Stimulated activated naive B cell treated with anti-CD40 and anti-IgM and Interleukin-4, amounts not matched to agents 10 μg/mL and 1 μg/mL and 100 μg/mL, for 72 hours (primary cell): ENCODE data around the gene RBBP8NL.

Source experiments
- ATAC-seq, 2 donors: fragments of 150-1000 bp; cut with Tn5 transposase; replicated peaks; 2 replicates each; pipeline ENCODE4 v1.10.0; 2021; ENCODE audit warnings: moderate library complexity in 1 of 2
- DNase-seq: peaks from one replicate; pipeline ENCODE4 v3.0.0; 2021
- H3K27ac Mint-ChIP-seq: one replicate; pipeline ENCODE4 v1.8.0; 2022; ENCODE audit warnings: mild to moderate bottlenecking, mixed read lengths
- H3K27me3 Mint-ChIP-seq, 2 donors: one replicate each; pipeline ENCODE4 v1.8.0; 2022; ENCODE audit warnings: mixed read lengths in 2 of 2
- H3K36me3 Mint-ChIP-seq, 2 donors: one replicate each; pipeline ENCODE4 v1.8.0; 2022; ENCODE audit warnings: mixed read lengths in 2 of 2, mild to moderate bottlenecking in 1 of 2
- H3K4me1 Mint-ChIP-seq, 2 donors: one replicate each; pipeline ENCODE4 v1.8.0; 2022; ENCODE audit warnings: mixed read lengths in 2 of 2, mild to moderate bottlenecking in 1 of 2
- H3K4me3 Mint-ChIP-seq, 2 donors: one replicate each; pipeline ENCODE4 v1.8.0; 2022; ENCODE audit warnings: mild to moderate bottlenecking in 2 of 2, mixed read lengths in 2 of 2, moderate library complexity in 1 of 2
- H3K9me3 Mint-ChIP-seq, 2 donors: one replicate each; pipeline ENCODE4 v1.8.0; 2022; ENCODE audit warnings: mixed read lengths in 2 of 2, mild to moderate bottlenecking in 1 of 2

Gene RBBP8NL, protein sequence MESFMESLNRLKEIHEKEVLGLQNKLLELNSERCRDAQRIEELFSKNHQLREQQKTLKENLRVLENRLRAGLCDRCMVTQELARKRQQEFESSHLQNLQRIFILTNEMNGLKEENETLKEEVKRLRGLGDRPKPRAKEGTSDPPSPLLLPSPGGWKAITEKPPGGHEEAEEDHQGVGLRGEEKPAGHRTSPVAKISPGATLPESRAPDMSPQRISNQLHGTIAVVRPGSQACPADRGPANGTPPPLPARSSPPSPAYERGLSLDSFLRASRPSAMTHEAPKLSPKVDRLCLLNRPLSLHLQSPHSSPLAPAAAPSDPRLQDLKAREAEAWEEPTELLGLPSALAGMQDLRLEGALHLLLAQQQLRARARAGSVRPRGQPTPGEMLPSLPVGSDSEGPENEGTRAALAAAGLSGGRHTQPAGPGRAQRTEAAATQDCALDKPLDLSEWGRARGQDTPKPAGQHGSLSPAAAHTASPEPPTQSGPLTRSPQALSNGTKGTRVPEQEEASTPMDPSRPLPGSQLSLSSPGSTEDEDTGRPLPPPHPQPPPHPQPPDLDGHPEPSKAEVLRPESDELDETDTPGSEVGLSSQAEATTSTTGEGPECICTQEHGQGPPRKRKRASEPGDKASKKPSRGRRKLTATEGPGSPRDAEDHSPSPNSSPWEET

DNA sequence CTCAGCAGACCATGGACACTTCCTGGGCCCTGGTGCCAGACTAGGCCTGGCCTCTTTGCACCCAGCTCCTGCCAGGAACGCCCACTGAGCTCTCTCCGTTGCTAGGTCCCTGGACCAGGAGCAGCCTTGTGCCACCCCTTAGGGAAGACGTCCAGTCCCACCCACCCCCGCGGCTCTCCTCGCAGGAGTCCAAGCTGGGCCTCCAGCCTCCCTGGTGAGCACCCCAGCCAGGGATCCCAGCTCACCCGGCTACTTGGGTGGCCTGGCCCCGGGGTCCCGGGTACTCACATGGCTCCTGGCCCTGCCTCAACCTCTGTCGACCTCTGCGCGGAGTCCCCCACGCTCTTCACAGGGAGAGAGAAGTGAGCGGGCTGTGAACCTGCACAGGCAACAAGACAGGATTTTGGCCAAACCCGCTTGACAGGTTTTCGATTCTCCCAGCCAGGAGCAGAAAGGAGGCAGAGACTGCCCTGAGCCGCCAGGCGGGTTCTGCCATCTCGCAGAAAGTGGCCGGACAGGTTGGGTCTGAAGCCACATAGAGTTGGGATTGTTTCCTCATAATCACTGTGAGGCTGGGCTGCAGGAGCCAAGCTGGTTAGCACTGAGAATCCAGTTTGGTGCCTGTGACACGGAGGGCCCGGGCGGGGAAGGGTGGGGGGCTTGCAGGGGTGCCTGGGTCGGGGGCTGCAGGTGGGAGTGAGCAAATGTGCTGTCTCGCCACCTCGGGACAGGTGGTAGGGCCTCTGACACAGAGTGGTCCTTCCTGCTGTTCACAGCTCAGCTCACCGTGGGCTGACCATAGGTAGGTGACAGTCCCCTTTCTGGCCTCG, at the start of gene RBBP8NL:
TSS of gene RBBP8NL (minus strand) at position 368 of the 830 bp plus-strand sequence. CDS start 7,892 bp downstream, outside the sequence.
- ATAC-seq (no peak), DNase-seq (no peak)
- no peak within 1 kb of the TSS for H3K27ac Mint-ChIP-seq
- no peaks in the 10 kb centered on the region for H3K4me1 Mint-ChIP-seq
- H3K27me3 Mint-ChIP-seq: peaks cover 12 to 55% of the 10 kb centered on the region in 2 donors
- H3K4me3 Mint-ChIP-seq: no peak within 1 kb of the TSS
- H3K9me3 Mint-ChIP-seq: peaks cover 0 to 3% of the 10 kb centered on the region in 2 donors
- H3K36me3 Mint-ChIP-seq: no peaks in the 10 kb centered on the region

DNA sequence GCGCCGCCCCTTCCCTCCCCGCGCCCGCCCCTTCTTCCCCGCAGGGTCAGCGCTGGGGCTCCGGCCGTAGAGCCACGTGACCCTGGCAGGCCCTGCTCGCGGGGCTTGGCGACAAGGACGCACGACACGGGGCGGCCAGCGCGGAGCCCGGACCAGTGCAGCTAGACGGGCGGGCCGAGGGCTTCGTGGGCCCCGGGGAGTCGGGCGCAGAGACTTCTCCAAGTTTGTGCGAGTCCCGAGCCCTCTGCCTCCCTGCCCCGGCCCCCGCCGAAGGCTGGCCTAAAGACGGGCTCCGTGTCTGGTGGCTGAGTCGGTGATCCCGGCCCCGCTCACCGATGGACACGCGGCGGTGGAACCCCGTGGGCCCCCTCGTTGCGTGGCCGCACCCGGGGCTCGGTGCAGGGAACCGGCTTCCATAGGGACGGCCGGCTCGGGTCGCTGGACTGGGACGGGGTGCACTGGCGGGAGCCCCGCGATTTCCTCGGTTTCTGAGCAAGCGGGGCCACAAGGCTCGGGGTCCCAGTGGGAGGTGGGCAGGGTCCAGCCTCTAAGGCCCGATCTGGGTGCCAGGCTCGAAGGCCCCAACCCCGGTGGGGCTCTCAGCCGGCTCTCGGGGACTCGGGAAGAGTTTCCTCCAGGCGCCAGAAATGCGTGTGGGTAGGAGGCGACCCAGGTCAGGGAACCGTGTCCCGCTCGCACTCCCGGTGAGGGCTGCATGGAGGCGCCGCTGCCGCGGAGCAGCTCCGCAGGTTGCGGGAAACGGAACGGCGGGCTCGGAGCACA, 48.9 kb upstream of the RBBP8NL start:
- H3K9me3 Mint-ChIP-seq: no peaks in the 10 kb centered on the region
- H3K36me3 Mint-ChIP-seq: no peaks in the 10 kb centered on the region
- DNase-seq: no peak
- H3K27me3 Mint-ChIP-seq: peaks cover 46 to 75% of the 10 kb centered on the region in 2 donors
- H3K4me3 Mint-ChIP-seq: peak overlapping the region in 1 of 2 donors; percentile 76
- H3K27ac Mint-ChIP-seq: no peak overlapping the region
- H3K4me1 Mint-ChIP-seq: peaks cover 19 to 24% of the 10 kb centered on the region in 2 donors
- peak; percentile 21 to 41 for ATAC-seq

DNA sequence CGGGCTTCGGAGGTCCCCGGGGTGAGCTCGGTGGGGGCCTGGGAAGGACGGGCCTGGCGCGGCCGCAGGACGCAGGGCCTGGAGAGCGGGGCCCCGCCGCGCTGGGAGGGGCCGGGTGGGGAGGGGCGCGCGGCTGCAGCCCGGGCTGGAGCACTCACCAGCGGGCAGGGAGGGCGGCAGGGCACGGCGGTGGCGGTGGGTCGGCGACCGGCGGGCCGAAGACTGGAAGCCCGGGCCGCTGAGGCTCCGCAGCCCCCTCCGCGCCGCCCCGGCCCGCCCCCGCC, 48.4 kb upstream of the RBBP8NL start, which contains the start of gene GATA5:
TSS of gene GATA5 (minus strand) at position 224 of the 284 bp plus-strand sequence. CDS start 474 bp downstream, outside the sequence.
- ATAC-seq: peak in 1 of 2 donors; percentile 8
- Mint-ChIP-seq H3K36me3 (no peaks in the 10 kb centered on the region), H3K27me3 (peaks cover 50 to 73% of the 10 kb centered on the region in 2 donors), H3K4me1 (peaks cover 19 to 24% of the 10 kb centered on the region in 2 donors), H3K27ac (peak within 1 kb of the TSS; percentile 89), H3K4me3 (peak within 1 kb of the TSS; percentile 67 to 76), H3K9me3 (no peaks in the 10 kb centered on the region)
- no peak for DNase-seq

DNA sequence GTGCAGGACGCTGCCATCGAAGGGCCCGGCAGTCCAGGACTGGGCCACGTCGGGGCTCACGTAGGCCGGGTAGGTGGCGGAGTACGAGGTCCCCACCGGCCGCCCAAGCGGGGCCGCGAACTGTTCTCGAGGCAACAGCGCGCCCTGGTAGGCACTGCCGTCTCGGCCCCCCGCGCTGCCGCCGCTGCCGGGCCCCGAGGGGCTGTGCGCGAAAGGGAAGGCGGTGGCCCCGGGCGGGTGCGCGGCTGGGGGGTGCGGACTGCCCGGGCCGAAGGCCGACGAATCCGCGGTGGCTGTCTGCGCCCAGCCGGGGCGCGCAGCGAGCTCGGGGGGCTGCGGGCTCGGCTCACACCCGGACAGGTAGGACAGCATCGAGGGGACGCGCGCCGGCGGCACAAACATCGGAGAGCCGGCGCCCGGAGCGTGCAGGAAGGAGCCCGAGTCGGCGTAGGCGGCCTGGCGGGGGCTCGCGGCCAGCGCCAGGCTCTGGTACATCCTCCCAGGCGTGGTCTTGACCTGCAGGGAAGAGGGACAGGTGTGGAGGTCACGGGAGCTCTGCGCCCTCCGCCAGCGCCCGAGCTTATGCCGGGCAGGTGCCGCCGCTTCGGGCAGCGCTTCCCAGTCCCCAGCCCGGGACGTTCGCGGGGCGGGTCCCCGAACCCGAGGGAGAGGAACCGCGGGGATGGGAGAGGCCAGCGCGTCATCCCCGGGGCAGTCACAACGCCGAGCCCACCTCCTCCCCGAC, 47.9 kb upstream of the RBBP8NL start:
- no peak overlapping the region for H3K27ac Mint-ChIP-seq
- peak in 1 of 2 donors; percentile 8 for ATAC-seq
- peaks cover 55 to 71% of the 10 kb centered on the region in 2 donors for H3K27me3 Mint-ChIP-seq
- DNase-seq: no peak
- H3K4me3 Mint-ChIP-seq: peak overlapping the region in 1 of 2 donors; percentile 25
- H3K9me3 Mint-ChIP-seq: no peaks in the 10 kb centered on the region
- no peaks in the 10 kb centered on the region for H3K36me3 Mint-ChIP-seq
- peaks cover 14 to 19% of the 10 kb centered on the region in 2 donors for H3K4me1 Mint-ChIP-seq

DNA sequence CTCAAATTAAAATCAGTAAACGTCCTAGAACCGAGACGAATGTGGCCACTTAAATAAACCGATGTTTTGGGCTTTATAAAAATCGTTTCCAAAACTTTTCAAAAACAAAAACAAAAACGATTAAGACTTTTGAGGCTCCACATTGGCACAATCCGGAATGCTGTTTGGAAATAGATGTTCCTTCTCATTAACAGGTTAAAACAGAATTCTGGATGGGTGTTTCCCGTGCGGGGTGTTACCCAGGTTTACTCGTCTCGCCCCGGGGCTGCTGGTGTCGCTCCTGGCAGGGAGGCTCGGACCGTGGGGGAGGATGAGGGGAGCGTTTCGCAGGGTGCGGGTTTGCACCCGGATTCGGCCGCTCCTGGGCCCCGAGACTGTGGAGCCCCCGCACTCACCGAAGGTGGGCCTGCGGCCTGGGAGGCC, 47.3 kb upstream of the RBBP8NL start:
- no peak overlapping the region for H3K4me3 Mint-ChIP-seq
- peak overlapping the region; percentile 47 for H3K27ac Mint-ChIP-seq
- no peaks in the 10 kb centered on the region for H3K9me3 Mint-ChIP-seq
- ATAC-seq (no peak), DNase-seq (no peak)
- H3K27me3 Mint-ChIP-seq: peaks cover 56 to 71% of the 10 kb centered on the region in 2 donors
- H3K4me1 Mint-ChIP-seq: peaks cover 11 to 16% of the 10 kb centered on the region in 2 donors
- no peaks in the 10 kb centered on the region for H3K36me3 Mint-ChIP-seq

DNA sequence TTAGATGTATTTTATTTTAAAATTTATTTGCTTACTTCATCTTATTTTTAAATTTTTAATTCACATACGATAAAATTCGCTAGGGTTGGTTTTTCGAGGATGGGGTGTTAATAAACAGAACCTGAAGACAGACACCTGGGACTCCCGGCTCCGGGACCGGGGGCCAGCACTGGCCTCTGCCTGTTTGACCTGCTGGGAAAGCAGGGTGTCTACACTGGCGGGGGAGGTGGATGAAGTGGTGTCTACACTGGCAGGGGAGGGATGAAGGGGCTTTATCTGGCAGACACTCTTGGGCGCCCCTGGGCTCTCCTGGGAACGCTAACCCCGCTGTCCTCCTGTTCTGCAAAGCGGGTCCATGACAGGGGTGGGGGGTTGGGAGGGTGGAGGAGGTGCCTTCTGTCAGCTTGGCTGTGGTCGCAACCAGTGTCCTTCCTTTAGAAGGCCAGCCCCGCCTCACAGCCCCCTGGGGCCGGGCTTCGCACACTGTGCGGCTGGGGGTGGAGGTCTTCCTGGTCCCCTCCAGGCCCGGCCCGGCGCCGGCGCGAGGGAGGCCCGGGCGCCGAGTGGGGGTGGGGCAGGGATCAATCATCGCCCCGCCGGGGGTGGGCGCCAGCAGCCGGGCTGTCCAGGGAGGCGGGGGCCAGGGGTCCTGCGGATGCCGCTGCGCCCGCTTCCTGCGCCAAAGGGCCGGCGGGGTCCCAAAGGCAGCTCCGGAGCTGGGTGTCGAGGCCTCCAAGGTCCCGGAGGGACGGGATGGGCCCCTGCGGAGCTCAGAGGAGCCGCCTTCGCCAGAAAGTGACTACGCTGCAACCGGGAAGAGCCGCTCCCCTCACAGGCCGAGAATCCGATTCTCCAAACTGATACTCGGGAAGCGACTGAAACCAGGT, 46.6 kb upstream of the RBBP8NL start:
- no peak overlapping the region for H3K4me3 Mint-ChIP-seq

DNA sequence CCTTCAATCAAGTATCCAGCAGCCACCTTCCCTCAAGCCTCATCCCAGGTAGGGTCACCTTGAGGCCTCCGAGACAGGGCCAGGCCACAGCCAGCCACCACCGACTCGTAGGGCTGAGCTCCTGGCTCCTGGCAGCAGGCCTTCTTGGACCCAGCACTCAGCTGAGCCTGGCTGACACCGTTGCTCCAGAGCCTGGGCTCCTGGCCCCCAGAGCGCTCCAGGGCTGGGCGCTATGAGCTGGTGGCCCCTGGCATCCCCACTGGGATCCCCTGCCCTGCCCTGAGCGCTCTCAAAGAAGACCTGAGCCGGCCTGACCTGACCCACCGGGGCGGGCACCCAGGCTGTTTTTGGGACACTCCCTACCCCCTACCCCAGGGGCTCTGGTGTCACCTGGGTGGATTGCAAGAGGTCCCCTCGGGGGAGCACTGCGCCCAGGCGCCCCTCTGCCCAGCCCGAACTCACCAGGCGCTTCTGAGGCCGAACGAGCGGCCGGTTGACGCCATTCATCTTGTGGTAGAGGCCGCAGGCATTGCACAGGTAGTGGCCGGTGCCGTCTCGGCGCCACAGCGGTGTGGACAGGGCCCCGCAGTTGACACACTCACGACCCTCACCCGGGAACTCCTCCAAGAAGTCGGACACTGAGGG, 45.7 kb upstream of the RBBP8NL start:
- Mint-ChIP-seq H3K9me3 (no peaks in the 10 kb centered on the region), H3K27me3 (peaks cover 51 to 67% of the 10 kb centered on the region in 2 donors), H3K27ac (no peak overlapping the region), H3K4me3 (no peak overlapping the region), H3K36me3 (no peaks in the 10 kb centered on the region), H3K4me1 (peaks cover 7 to 14% of the 10 kb centered on the region in 2 donors)
- ATAC-seq (no peak), DNase-seq (no peak)

More for the DNA sequence above, 46.6 kb upstream of the RBBP8NL start:
- ATAC-seq: no peak
- no peak for DNase-seq
- Mint-ChIP-seq H3K27ac (peak overlapping the region; percentile 47), H3K36me3 (no peaks in the 10 kb centered on the region), H3K9me3 (no peaks in the 10 kb centered on the region), H3K4me1 (peaks cover 7 to 14% of the 10 kb centered on the region in 2 donors), H3K27me3 (peaks cover 55 to 71% of the 10 kb centered on the region in 2 donors)

DNA sequence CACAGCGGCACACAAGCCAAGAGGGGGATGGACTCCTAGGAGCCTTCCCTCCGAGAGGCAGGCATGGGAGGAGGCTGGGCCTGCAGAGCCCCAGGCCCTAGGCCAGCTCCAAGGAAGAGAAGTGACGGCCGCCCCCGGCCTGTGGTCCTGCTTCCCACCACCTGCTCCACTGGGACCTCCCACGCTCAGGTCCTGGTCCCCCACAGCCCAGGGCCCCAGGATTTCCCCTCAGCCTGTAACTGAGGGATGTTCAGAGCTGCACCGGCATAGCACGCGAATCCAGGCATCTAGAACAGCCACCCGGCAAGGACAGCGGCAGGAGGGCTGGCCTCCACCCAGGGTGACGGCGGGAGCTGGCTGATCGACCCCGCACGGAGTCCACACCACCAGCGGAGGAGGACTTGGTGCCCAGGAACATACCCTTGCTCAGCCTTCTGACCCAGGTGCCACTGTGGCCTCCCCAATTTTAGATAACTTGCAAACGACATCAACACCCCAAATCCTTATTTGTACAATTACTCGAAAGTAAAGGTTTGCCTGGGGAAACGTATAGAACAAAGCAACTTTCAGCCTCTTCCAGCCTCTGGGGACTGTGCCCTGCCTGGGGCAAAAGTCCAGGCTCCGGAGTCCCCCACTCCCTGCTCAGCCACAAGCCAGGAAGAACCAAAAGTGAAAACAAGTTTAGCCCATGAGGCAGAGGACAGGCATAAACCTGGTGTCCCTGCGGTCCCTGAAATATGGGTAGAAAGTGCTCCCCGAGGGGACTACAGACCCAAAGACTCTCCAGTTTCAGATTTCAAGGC, 45.0 kb upstream of the RBBP8NL start:
- H3K4me3 Mint-ChIP-seq: no peak overlapping the region
- no peak for DNase-seq
- H3K27ac Mint-ChIP-seq: no peak overlapping the region
- ATAC-seq: no peak
- H3K9me3 Mint-ChIP-seq: no peaks in the 10 kb centered on the region
- peaks cover 44 to 61% of the 10 kb centered on the region in 2 donors for H3K27me3 Mint-ChIP-seq
- H3K4me1 Mint-ChIP-seq: peaks cover 7 to 12% of the 10 kb centered on the region in 2 donors
- H3K36me3 Mint-ChIP-seq: no peaks in the 10 kb centered on the region

DNA sequence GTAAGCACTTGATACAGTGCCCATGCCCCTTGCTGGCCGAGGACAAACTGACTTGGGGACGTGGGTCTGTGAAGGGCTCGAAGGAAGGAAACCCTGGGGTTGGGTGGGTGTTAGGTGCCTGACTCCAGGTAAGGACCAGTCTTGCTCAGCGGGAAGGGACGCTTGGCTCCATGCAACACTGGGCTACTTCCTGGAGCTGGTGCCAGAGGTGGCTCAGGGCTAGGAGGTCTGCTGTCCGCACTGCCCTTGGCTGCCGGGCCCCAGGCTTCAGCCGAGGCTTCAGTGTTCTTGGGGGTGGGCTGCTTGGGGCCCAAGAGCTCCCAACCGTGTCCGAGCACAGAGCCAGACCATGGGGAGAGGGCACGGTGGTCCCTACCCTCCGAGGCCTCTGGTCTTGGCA, 43.1 kb upstream of the RBBP8NL start:
- no peaks in the 10 kb centered on the region for H3K9me3 Mint-ChIP-seq
- H3K27ac Mint-ChIP-seq: no peak overlapping the region
- H3K4me3 Mint-ChIP-seq: no peak overlapping the region
- H3K27me3 Mint-ChIP-seq: peaks cover 36 to 51% of the 10 kb centered on the region in 2 donors
- H3K36me3 Mint-ChIP-seq: no peaks in the 10 kb centered on the region
- no peak for DNase-seq
- no peak for ATAC-seq
- H3K4me1 Mint-ChIP-seq: peaks cover 0 to 4% of the 10 kb centered on the region in 2 donors

DNA sequence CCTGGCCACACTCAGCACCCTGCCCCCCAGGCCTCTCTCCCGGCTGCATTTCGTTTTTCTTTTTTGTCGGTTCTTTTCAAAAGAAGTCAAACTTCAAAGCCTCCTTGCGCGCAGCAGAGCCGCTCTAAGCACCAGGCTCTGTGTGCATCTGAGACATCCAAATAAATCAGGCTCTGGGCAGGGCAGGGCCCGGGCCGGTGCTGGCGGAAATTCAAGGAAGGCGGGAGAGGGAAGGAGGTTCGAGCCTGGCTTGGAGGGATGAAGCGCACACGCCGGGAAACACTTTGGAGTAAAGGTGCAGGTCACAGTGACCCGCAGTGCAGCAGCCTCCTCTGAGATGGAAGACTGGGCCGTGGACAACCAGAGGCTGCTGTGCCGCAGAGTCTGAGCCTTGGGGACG, 42.7 kb upstream of the RBBP8NL start:
- DNase-seq (no peak), ATAC-seq (no peak)
- H3K4me3 Mint-ChIP-seq: no peak overlapping the region
- peaks cover 36 to 51% of the 10 kb centered on the region in 2 donors for H3K27me3 Mint-ChIP-seq
- no peaks in the 10 kb centered on the region for H3K9me3 Mint-ChIP-seq
- H3K4me1 Mint-ChIP-seq: peaks cover 0 to 4% of the 10 kb centered on the region in 2 donors
- H3K27ac Mint-ChIP-seq: no peak overlapping the region
- H3K36me3 Mint-ChIP-seq: no peaks in the 10 kb centered on the region

DNA sequence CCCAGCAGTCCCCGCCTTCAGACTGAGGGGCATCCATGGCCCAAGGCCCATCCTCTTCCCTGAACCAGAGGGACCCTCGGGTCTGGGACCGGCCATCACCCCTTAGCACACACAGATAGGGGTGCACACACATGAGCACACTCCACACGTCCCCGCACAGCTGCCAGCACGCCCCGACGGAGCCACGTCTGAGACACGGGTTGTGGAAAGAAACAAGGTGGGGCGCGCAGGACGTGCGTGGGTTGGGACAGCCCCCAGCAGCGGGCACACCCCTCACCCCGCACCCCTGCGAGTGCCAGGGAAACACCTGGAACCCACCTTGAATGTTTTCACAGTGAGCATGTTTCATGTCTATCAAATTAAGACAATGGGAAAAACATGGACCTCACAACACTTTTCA, 42.0 kb upstream of the RBBP8NL start:
- ATAC-seq (no peak), DNase-seq (no peak)
- Mint-ChIP-seq H3K27me3 (peaks cover 36 to 46% of the 10 kb centered on the region in 2 donors), H3K4me3 (no peak overlapping the region), H3K4me1 (peaks cover 0 to 4% of the 10 kb centered on the region in 2 donors), H3K36me3 (no peaks in the 10 kb centered on the region), H3K9me3 (no peaks in the 10 kb centered on the region), H3K27ac (no peak overlapping the region)
